ENCODE data around the gene ESYT1.

- TF ChIP-seq CTCF (optimal IDR thresholded peaks at IDR 0.05 in 1 of 3, IDR thresholded peaks at IDR 0.05 in 1 of 3, conservative IDR thresholded peaks at IDR 0.05 in 1 of 3; ENCODE audit: extremely low read depth in 1 of 3, insufficient read depth in 2 of 3, low read length in 3 of 3) (no peak), EZH2 (IDR thresholded peaks at IDR 0.05; ENCODE audit: low read length) (no peak)
These were observed 24.2 kb downstream of the ESYT1 start, which contains the start of gene MYL6B for GRCh38 chr12:56152132-56152755.
